ENCODE measurements around the gene GFI1B. TPM values are rescaled to one million over a fixed set of nuclear protein-coding genes. Genes with fewer than 3 reads are reported as not detected.
"Not testable (repeated sequence)": the region's sequence is repeated elsewhere in the genome, so short reads cannot be mapped to it uniquely, and the experiment has no call there.

GFI1B gene
- total RNA-seq, 1 experiment from 2014 or later, result not detected

- CTCF ChIA-PET, result no interaction called here
These were observed 59.5 kb downstream of the GFI1B start for GRCh38 chr9:133037775-133038515.

GRCh38 chr9:133040892-133041479, 62.5 kb downstream of the GFI1B start:
- H3K27ac ChIP-seq (ENCODE audit: low read length); H3K27me3 ChIP-seq (ENCODE audit: low read length); H3K4me3 ChIP-seq (ENCODE audit: low read length); H2AFZ ChIP-seq (ENCODE audit: low read length); H3K9me3 ChIP-seq (ENCODE audit: low read length); H3K9ac ChIP-seq (ENCODE audit: low read length); H3F3A ChIP-seq (ENCODE audit: low read length, unreplicated experiment); ATAC-seq; H3K9me2 ChIP-seq (replicated peaks; ENCODE audit: low read length); H3K4me1 ChIP-seq (ENCODE audit: insufficient read depth, low read length); POLR2A ChIA-PET (ENCODE audit: unreplicated experiment); BruUV-seq (replicated peaks); CTCF ChIA-PET; H3K4me2 ChIP-seq (ENCODE audit: low read length): not testable (repeated sequence)
- TF ChIP-seq CTCF (conservative IDR thresholded peaks at IDR 0.05; ENCODE audit: low read depth, low read length), result peak; percentile 54
- DNase-seq, result peak; percentile 37
- H3K36me3 ChIP-seq (ENCODE audit: low read depth, low read length), result peaks cover 18% of the 10 kb centered on the region; the same call in 1 of the 2 replicates
- intact Hi-C loops (cut with micrococcal nuclease), result loop anchor here (2.0 kb wide), 1 partner anchor 104 kb away; no protein-coding TSS in a partner anchor
- peaks cover 44% of the 10 kb centered on the region for H3K79me2 ChIP-seq (ENCODE audit: low read length)
- peaks cover 16% of the 10 kb centered on the region; the same call in 1 of the 2 replicates for H4K20me1 ChIP-seq (ENCODE audit: low read length)

More at GRCh38 chr9:133037775-133038515, 59.5 kb downstream of the GFI1B start:
- DNase-seq (no peak), ATAC-seq (no peak)
- H3K79me2 ChIP-seq (ENCODE audit: low read length), result peaks cover 74% of the 10 kb centered on the region
- H3K4me3 ChIP-seq (ENCODE audit: low read length), result no peak overlapping the region
- no peaks in the 10 kb centered on the region for H3K9me2 ChIP-seq (replicated peaks; ENCODE audit: low read length)
- H3K9ac ChIP-seq (ENCODE audit: low read length), result no peak overlapping the region
- H3K4me2 ChIP-seq (ENCODE audit: low read length), result no peak overlapping the region
- no peaks in the 10 kb centered on the region for H3K9me3 ChIP-seq (ENCODE audit: low read length)
- H3K36me3 ChIP-seq (ENCODE audit: low read depth, low read length), result peaks cover 9% of the 10 kb centered on the region; the same call in 1 of the 2 replicates
- TF ChIP-seq EZH2 (IDR thresholded peaks at IDR 0.05; ENCODE audit: low read length, unreplicated experiment) (no peak), CTCF (conservative IDR thresholded peaks at IDR 0.05; ENCODE audit: low read depth, low read length) (no peak), EZH2phosphoT487 (IDR thresholded peaks at IDR 0.05; ENCODE audit: borderline replicate concordance, low read length) (no peak)
- BruUV-seq (replicated peaks), result no TSS peak
- H3F3A ChIP-seq (ENCODE audit: low read length, unreplicated experiment), result no peaks in the 10 kb centered on the region
- H2AFZ ChIP-seq (ENCODE audit: low read length), result no peak overlapping the region
- no peaks in the 10 kb centered on the region for H3K4me1 ChIP-seq (ENCODE audit: insufficient read depth, low read length)
- POLR2A ChIA-PET (ENCODE audit: unreplicated experiment), result no interaction called here
- intact Hi-C loops (cut with micrococcal nuclease), result no loop called here
- H3K27ac ChIP-seq (ENCODE audit: low read length), result no peak overlapping the region
- no peaks in the 10 kb centered on the region for H3K27me3 ChIP-seq (ENCODE audit: low read length)
- peaks cover 16% of the 10 kb centered on the region; the same call in 1 of the 2 replicates for H4K20me1 ChIP-seq (ENCODE audit: low read length)

Small RNA genes lying within 50 kb of the gene (microRNA-seq; reads per million reads assigned to microRNA genes)
- not detected for gene MIR548AW (ENCODE audit: unreplicated experiment)

Other genes starting within 250 kb of the GFI1B start
- 0.55 TPM in 1 of 2 replicates, not detected in the other for gene AK8, start 100.4 kb upstream of the GFI1B start, total RNA-seq (2014; rRNA removed)
- gene SPACA9, start 99.8 kb upstream of the GFI1B start, total RNA-seq (2014; rRNA removed), result 2.3 and 3.9 TPM in 2 replicates
- 15.6 and 19.3 TPM in 2 replicates for gene TSC1, start 34.1 kb upstream of the GFI1B start, total RNA-seq (2014; rRNA removed)
- 78.5 and 98.3 TPM in 2 replicates for gene GTF3C5, start 52.3 kb downstream of the GFI1B start, total RNA-seq (2014; rRNA removed)
- 0.46 and 0.47 TPM in 2 replicates for gene CEL, start 83.3 kb downstream of the GFI1B start, total RNA-seq (2014; rRNA removed)
- gene RALGDS, start 142.5 kb downstream of the GFI1B start, total RNA-seq (2014; rRNA removed), result 30.5 and 32.2 TPM in 2 replicates
- gene GBGT1, start 185.2 kb downstream of the GFI1B start, total RNA-seq (2014; rRNA removed), result not detected in 2 replicates
- gene OBP2B, start 230.6 kb downstream of the GFI1B start, total RNA-seq (2014; rRNA removed), result not detected in 2 replicates

Data from PC-3 (cell line).